Measurements from ENCODE around the gene ASAP2.

ASAP2 gene

DNA sequence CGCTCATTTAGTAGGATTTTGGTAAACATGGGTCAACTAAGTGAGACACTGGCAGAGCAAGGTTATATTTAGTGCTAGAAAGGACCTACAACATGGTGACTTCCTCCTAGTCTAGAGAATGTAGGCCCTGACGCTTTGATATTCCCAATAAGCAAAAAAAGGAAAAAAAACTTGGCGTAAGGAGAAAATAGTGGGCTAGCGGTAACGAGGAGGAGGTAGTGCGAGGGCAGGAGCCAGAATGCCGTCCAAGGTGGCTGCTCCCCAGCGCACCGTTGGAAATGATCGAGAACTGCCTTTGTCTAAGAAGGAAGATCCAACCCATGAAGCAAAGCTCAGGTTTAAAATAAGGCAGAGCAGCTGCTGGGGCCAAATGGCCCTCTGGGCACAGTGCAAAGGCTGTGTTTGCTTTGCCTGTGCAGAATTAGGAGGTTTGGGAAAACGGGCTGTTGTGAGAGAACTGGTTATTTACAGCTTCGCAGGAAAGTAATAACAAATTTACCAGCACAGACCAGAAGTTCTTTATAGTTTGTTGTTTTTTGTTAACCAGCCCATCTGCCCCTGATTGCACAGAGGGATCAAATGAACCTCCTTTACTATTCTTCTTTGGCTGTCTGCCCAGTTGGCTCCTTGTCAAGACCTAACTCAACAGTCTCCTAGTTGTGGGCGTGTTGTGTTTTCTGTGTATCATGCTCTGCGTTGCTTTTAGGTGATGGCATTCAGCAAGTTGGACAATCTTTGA, 130.1 kb downstream of the ASAP2 start:
- TF ChIP-seq SIN3A (IDR thresholded peaks at IDR 0.05; ENCODE audit: borderline replicate concordance, insufficient read depth, low read length): no peak
- TF ChIP-seq REST (IDR thresholded peaks at IDR 0.05; ENCODE audit: insufficient read depth in 1 of 2, low read depth in 2 of 2, low read length in 2 of 2): no peak
- peak; percentile 34 for TF ChIP-seq FOXP2 (optimal IDR thresholded peaks at IDR 0.05; ENCODE audit: borderline replicate concordance, extremely low read depth, extremely low read length, insufficient read depth)
- TF ChIP-seq POLR2AphosphoS5 (IDR thresholded peaks at IDR 0.05; ENCODE audit: low read depth, low read length): no peak
- TF ChIP-seq TAF1 (IDR thresholded peaks at IDR 0.05; ENCODE audit: borderline replicate concordance, insufficient read depth, low read length): no peak

DNA sequence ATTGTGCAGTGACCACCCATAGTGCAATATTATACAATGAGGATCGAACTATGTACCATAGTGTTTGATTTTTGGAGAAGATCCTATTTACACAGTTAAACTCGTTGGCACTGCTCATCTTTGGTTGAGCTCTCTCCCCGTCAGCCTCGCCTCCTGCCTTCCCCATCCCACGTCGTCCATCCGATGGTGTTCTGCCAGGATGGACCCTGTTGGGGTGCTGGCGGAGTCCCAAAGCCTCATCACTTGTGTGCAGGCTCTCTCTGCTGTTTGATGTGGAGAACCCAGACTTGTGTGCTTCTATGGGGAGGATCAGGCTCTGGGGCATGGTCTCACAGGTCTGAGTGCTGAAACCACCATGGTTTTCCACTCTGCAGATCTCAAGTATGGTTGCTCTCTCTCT, 131.3 kb downstream of the ASAP2 start:
- TF ChIP-seq TAF1 (IDR thresholded peaks at IDR 0.05; ENCODE audit: borderline replicate concordance, insufficient read depth, low read length): no peak
- TF ChIP-seq FOXP2 (optimal IDR thresholded peaks at IDR 0.05; ENCODE audit: borderline replicate concordance, extremely low read depth, extremely low read length, insufficient read depth): no peak
- no peak for TF ChIP-seq SIN3A (IDR thresholded peaks at IDR 0.05; ENCODE audit: borderline replicate concordance, insufficient read depth, low read length)
- TF ChIP-seq POLR2AphosphoS5 (IDR thresholded peaks at IDR 0.05; ENCODE audit: low read depth, low read length): no peak
- no peak for TF ChIP-seq REST (IDR thresholded peaks at IDR 0.05; ENCODE audit: insufficient read depth in 1 of 2, low read depth in 2 of 2, low read length in 2 of 2)

GRCh38 chr2:9341337-9341887, 134.8 kb downstream of the ASAP2 start:
- TF ChIP-seq REST (IDR thresholded peaks at IDR 0.05; ENCODE audit: insufficient read depth in 1 of 2, low read depth in 2 of 2, low read length in 2 of 2): no peak
- no peak for TF ChIP-seq POLR2AphosphoS5 (IDR thresholded peaks at IDR 0.05; ENCODE audit: low read depth, low read length)
- TF ChIP-seq FOXP2 (optimal IDR thresholded peaks at IDR 0.05; ENCODE audit: borderline replicate concordance, extremely low read depth, extremely low read length, insufficient read depth): no peak
- TF ChIP-seq TAF1 (IDR thresholded peaks at IDR 0.05; ENCODE audit: borderline replicate concordance, insufficient read depth, low read length): no peak
- TF ChIP-seq SIN3A (IDR thresholded peaks at IDR 0.05; ENCODE audit: borderline replicate concordance, insufficient read depth, low read length): no peak

- TF ChIP-seq SIN3A (IDR thresholded peaks at IDR 0.05; ENCODE audit: borderline replicate concordance, insufficient read depth, low read length): no peak
- no peak for TF ChIP-seq REST (IDR thresholded peaks at IDR 0.05; ENCODE audit: insufficient read depth in 1 of 2, low read depth in 2 of 2, low read length in 2 of 2)
- no peak for TF ChIP-seq POLR2AphosphoS5 (IDR thresholded peaks at IDR 0.05; ENCODE audit: low read depth, low read length)
- no peak for TF ChIP-seq TAF1 (IDR thresholded peaks at IDR 0.05; ENCODE audit: borderline replicate concordance, insufficient read depth, low read length)
- TF ChIP-seq FOXP2 (optimal IDR thresholded peaks at IDR 0.05; ENCODE audit: borderline replicate concordance, extremely low read depth, extremely low read length, insufficient read depth): no peak
These were observed 136.0 kb downstream of the ASAP2 start for GRCh38 chr2:9342659-9343058.

Measured in PFSK-1 (cell line).